ENCODE data around the gene ELOA. TPM values are rescaled to one million over a fixed set of nuclear protein-coding genes. Genes with fewer than 3 reads are reported as not detected.

The ELOA gene, protein sequence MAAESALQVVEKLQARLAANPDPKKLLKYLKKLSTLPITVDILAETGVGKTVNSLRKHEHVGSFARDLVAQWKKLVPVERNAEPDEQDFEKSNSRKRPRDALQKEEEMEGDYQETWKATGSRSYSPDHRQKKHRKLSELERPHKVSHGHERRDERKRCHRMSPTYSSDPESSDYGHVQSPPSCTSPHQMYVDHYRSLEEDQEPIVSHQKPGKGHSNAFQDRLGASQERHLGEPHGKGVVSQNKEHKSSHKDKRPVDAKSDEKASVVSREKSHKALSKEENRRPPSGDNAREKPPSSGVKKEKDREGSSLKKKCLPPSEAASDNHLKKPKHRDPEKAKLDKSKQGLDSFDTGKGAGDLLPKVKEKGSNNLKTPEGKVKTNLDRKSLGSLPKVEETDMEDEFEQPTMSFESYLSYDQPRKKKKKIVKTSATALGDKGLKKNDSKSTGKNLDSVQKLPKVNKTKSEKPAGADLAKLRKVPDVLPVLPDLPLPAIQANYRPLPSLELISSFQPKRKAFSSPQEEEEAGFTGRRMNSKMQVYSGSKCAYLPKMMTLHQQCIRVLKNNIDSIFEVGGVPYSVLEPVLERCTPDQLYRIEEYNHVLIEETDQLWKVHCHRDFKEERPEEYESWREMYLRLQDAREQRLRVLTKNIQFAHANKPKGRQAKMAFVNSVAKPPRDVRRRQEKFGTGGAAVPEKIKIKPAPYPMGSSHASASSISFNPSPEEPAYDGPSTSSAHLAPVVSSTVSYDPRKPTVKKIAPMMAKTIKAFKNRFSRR
- total RNA-seq (53.0 and 56.6 TPM in 2 replicates), polyA plus RNA-seq (12.9 and 17.6 TPM in 2 replicates), polyA minus RNA-seq (12.2 and 20.5 TPM in 2 replicates)
- 41.6 TPM for total RNA-seq (2013)

GRCh38 chr1:23743287-23744152 is at the start of gene ELOA:
Gene ELOA, plus strand, starts transcription at chr1:23743471. Its CDS starts 33 bp downstream, at chr1:23743504.
- H3K9ac ChIP-seq (ENCODE audit: low read length), result peak within 1 kb of the TSS; percentile 80
- peak within 1 kb of the TSS; percentile 95 for H2AFZ ChIP-seq (ENCODE audit: insufficient read depth, low read depth, low read length, poor library complexity, severe bottlenecking)
- ATAC-seq (ENCODE audit: low read depth) (peak; percentile 91), DNase-seq (peak; percentile 84)
- no peaks in the 10 kb centered on the region for H3K27me3 ChIP-seq (replicated peaks in 1 of 4; ENCODE audit: control extremely low read depth in 1 of 4, control insufficient read depth in 3 of 4, insufficient read depth in 4 of 4, low read length in 3 of 4)
- Mint-ChIP-seq H3K27me3 (no peaks in the 10 kb centered on the region), H3K4me3 (peak within 1 kb of the TSS; percentile 93), H3K4me1 (peaks cover 51% of the 10 kb centered on the region), H3K9me3 (ENCODE audit: insufficient read depth) (no peaks in the 10 kb centered on the region), H3K27ac (peak within 1 kb of the TSS; percentile 94)
- intact Hi-C loops (cut with micrococcal nuclease), result loop anchor here (1.0 to 2.0 kb wide), 4 partner anchors 15 to 212 kb away; partner anchors contain the start of genes E2F2, GALE and RPL11
- peak within 1 kb of the TSS; percentile 72 to 92 (median 86) for H3K4me3 ChIP-seq (ENCODE audit: control extremely low read depth in 1 of 5, extremely low read depth in 1 of 5, insufficient read depth in 1 of 5, low read depth in 2 of 5, low read length in 4 of 5)
- H3K4me2 ChIP-seq (replicated peaks; ENCODE audit: low read depth, low read length, poor library complexity, severe bottlenecking), result peak within 1 kb of the TSS; percentile 91
- peaks cover 22 to 36% of the 10 kb centered on the region in 2 donors for H3K4me1 ChIP-seq (ENCODE audit: control insufficient read depth in 2 of 2, insufficient read depth in 2 of 2, low read length in 2 of 2)
- H3K36me3 ChIP-seq (replicated peaks in 1 of 2; ENCODE audit: control extremely low read depth in 1 of 2, control insufficient read depth in 1 of 2, extremely low read depth in 1 of 2, insufficient read depth in 2 of 2, low read length in 1 of 2), result peaks cover 1 to 13% of the 10 kb centered on the region in 2 experiments
- H4K20me1 ChIP-seq (ENCODE audit: control insufficient read depth, insufficient read depth, low read length, poor library complexity, severe bottlenecking), result peaks cover 44% of the 10 kb centered on the region
- POLR2A ChIA-PET, result interaction anchor here (0.6 to 1.8 kb wide), 10 partner anchors 15 to 124 kb away, joined by 3 to 20 read pairs (median 4); partner anchors contain the start of gene RPL11
- peaks cover 51% of the 10 kb centered on the region for H3K79me2 ChIP-seq (ENCODE audit: control insufficient read depth, insufficient read depth, low read length)
- TF ChIP-seq CTCF (IDR thresholded peaks at IDR 0.05) (no peak), EZH2 (IDR thresholded peaks at IDR 0.05; ENCODE audit: borderline replicate concordance, insufficient read depth, low read depth, low read length, poor library complexity, severe bottlenecking) (no peak)
- H3K27ac ChIP-seq (ENCODE audit: low read length in 2 of 2), result peak within 1 kb of the TSS; percentile 68 to 88
- CTCF ChIA-PET, result interaction anchor here (0.9 to 7.8 kb wide), 13 partner anchors 8 to 204 kb away, joined by 3 to 112 read pairs (median 3); partner anchors contain the start of genes PITHD1 and RPL11
- H3K9me3 ChIP-seq (ENCODE audit: control extremely low read depth in 1 of 3, control insufficient read depth in 2 of 3, insufficient read depth in 1 of 3, low read length in 2 of 3), result no peaks in the 10 kb centered on the region
- WGBS (ENCODE audit: insufficient coverage), result under 1% methylated on average over 115 of the region's 119 CpGs
